ENCODE data around the gene ZNHIT2.
A peak's percentile ranks its signal among the peaks of the same experiment; 100 is the strongest.

The ZNHIT2 gene

GRCh38 chr11:65111744-65112545 is 5.6 kb downstream of the ZNHIT2 start, which contains the start of gene TM7SF2:
Gene TM7SF2, plus strand, starts transcription at chr11:65111872. Its CDS starts 144 bp downstream, at chr11:65112016.
- no peaks in the 10 kb centered on the region for H3K9me2 ChIP-seq (replicated peaks; ENCODE audit: control insufficient read depth, low read length)
- peaks cover 64% of the 10 kb centered on the region for H3K36me3 ChIP-seq (ENCODE audit: control insufficient read depth, low read length)
- peaks cover 13% of the 10 kb centered on the region for H3F3A ChIP-seq (ENCODE audit: control insufficient read depth, insufficient read depth)
- peaks cover 49% of the 10 kb centered on the region for H3K79me2 ChIP-seq (ENCODE audit: control insufficient read depth, low read length)
- TF ChIP-seq CTCF (IDR thresholded peaks at IDR 0.05; ENCODE audit: low read depth, low read length, poor library complexity, severe bottlenecking) (no peak), EZH2phosphoT487 (IDR thresholded peaks at IDR 0.05; ENCODE audit: borderline replicate concordance, low read length) (no peak)
- peaks cover 55% of the 10 kb centered on the region for H3K4me1 ChIP-seq (ENCODE audit: control insufficient read depth, low read length)
- peak within 1 kb of the TSS; percentile 83 for H3K4me3 ChIP-seq (ENCODE audit: low read length)
- no peaks in the 10 kb centered on the region for H4K20me1 ChIP-seq (ENCODE audit: control insufficient read depth, insufficient read depth, low read depth, low read length)
- H3K4me2 ChIP-seq (ENCODE audit: low read length): peak within 1 kb of the TSS; percentile 98
- no peaks in the 10 kb centered on the region for H3K9me3 ChIP-seq (ENCODE audit: control insufficient read depth, insufficient read depth, low read length)
- peak within 1 kb of the TSS; percentile 83 for H3K27ac ChIP-seq (ENCODE audit: low read depth, low read length)
- no peaks in the 10 kb centered on the region for H3K27me3 ChIP-seq (ENCODE audit: control insufficient read depth, low read length)

GRCh38 chr11:65111159-65111743 is 6.2 kb downstream of the ZNHIT2 start:
- Histone ChIP-seq H3K79me2 (ENCODE audit: control insufficient read depth, low read length) (peaks cover 42% of the 10 kb centered on the region), H3K4me2 (ENCODE audit: low read length) (peak overlapping the region; percentile 61)

GRCh38 chr11:65110354-65110861 is 7.1 kb downstream of the ZNHIT2 start:
- TF ChIP-seq CTCF (IDR thresholded peaks at IDR 0.05; ENCODE audit: low read depth, low read length, poor library complexity, severe bottlenecking): peak; percentile 92
- TF ChIP-seq EZH2phosphoT487 (IDR thresholded peaks at IDR 0.05; ENCODE audit: borderline replicate concordance, low read length): no peak
- Histone ChIP-seq H3F3A (ENCODE audit: control insufficient read depth, insufficient read depth) (peaks cover 13% of the 10 kb centered on the region), H3K4me3 (ENCODE audit: low read length) (peak overlapping the region; percentile 27; the same call in 1 of the 2 replicates), H3K36me3 (ENCODE audit: control insufficient read depth, low read length) (peaks cover 49% of the 10 kb centered on the region), H3K9me3 (ENCODE audit: control insufficient read depth, insufficient read depth, low read length) (no peaks in the 10 kb centered on the region), H3K9me2 (replicated peaks; ENCODE audit: control insufficient read depth, low read length) (no peaks in the 10 kb centered on the region), H3K27ac (ENCODE audit: low read depth, low read length) (peak overlapping the region; percentile 28), H3K4me2 (ENCODE audit: low read length) (peak overlapping the region; percentile 61), H3K4me1 (ENCODE audit: control insufficient read depth, low read length) (peaks cover 39% of the 10 kb centered on the region), H4K20me1 (ENCODE audit: control insufficient read depth, insufficient read depth, low read depth, low read length) (no peaks in the 10 kb centered on the region), H3K27me3 (ENCODE audit: control insufficient read depth, low read length) (no peaks in the 10 kb centered on the region), H3K79me2 (ENCODE audit: control insufficient read depth, low read length) (peaks cover 33% of the 10 kb centered on the region)

More at GRCh38 chr11:65111159-65111743, 6.2 kb downstream of the ZNHIT2 start:
- H3K27ac ChIP-seq (ENCODE audit: low read depth, low read length): no peak overlapping the region
- H3K36me3 ChIP-seq (ENCODE audit: control insufficient read depth, low read length): peaks cover 57% of the 10 kb centered on the region
- peaks cover 48% of the 10 kb centered on the region for H3K4me1 ChIP-seq (ENCODE audit: control insufficient read depth, low read length)
- H3K9me2 ChIP-seq (replicated peaks; ENCODE audit: control insufficient read depth, low read length): no peaks in the 10 kb centered on the region
- H3K9me3 ChIP-seq (ENCODE audit: control insufficient read depth, insufficient read depth, low read length): no peaks in the 10 kb centered on the region
- H3K4me3 ChIP-seq (ENCODE audit: low read length): peak overlapping the region; percentile 83
- no peaks in the 10 kb centered on the region for H4K20me1 ChIP-seq (ENCODE audit: control insufficient read depth, insufficient read depth, low read depth, low read length)
- peaks cover 13% of the 10 kb centered on the region for H3F3A ChIP-seq (ENCODE audit: control insufficient read depth, insufficient read depth)
- no peaks in the 10 kb centered on the region for H3K27me3 ChIP-seq (ENCODE audit: control insufficient read depth, low read length)
- TF ChIP-seq EZH2phosphoT487 (IDR thresholded peaks at IDR 0.05; ENCODE audit: borderline replicate concordance, low read length) (no peak), CTCF (IDR thresholded peaks at IDR 0.05; ENCODE audit: low read depth, low read length, poor library complexity, severe bottlenecking) (no peak)
